DOHH2 (cell line): ENCODE measurements around the gene MAP4K2.

ENCODE experiments used
- EZH2phosphoT487 ChIP-seq: fragments of 200-600 bp; sonication (generic); IDR thresholded peaks from 2 replicates; pipeline ENCODE4 v1.6.1; 2017; ENCODE audit warnings: borderline replicate concordance, mild to moderate bottlenecking, antibody characterized with exemption, low read length, moderate library complexity, mixed read lengths
- TF ChIP-seq, protein P1 (sequence below): fragments of 200-600 bp; sonication (generic); IDR thresholded peaks from one replicate; pipeline ENCODE4 v1.5.1; 2014; ENCODE audit warnings: antibody characterized with exemption, mild to moderate bottlenecking, low read depth, low read length; ENCODE audit not compliant: poor library complexity, severe bottlenecking

DNA sequence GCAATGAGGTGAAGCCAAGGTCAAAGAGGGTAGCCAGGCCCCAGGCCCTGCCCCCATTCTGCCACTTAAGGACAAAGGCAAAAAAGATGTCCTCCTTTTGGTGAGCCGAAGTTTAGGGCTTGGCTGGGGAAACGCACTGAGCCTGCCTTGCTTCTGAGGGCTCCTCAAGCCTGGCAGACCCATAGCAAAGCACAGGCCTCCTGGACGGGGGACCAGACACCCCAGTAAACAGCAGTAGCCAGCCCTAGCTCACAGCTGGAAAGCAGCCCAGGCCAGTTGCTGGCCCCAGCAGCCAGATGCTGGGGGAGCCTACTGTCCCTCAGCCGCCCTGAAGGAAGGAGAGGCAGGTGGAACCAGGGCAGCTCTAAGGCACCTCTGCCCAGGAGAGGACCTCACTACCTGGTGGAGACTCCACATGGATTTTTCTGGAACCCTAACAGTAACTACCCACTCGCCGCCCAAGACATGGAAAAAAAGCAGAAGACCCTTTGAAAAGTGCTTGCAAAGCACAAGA lies 39.4 kb downstream of the MAP4K2 start:
- TF ChIP-seq, protein P1, sequence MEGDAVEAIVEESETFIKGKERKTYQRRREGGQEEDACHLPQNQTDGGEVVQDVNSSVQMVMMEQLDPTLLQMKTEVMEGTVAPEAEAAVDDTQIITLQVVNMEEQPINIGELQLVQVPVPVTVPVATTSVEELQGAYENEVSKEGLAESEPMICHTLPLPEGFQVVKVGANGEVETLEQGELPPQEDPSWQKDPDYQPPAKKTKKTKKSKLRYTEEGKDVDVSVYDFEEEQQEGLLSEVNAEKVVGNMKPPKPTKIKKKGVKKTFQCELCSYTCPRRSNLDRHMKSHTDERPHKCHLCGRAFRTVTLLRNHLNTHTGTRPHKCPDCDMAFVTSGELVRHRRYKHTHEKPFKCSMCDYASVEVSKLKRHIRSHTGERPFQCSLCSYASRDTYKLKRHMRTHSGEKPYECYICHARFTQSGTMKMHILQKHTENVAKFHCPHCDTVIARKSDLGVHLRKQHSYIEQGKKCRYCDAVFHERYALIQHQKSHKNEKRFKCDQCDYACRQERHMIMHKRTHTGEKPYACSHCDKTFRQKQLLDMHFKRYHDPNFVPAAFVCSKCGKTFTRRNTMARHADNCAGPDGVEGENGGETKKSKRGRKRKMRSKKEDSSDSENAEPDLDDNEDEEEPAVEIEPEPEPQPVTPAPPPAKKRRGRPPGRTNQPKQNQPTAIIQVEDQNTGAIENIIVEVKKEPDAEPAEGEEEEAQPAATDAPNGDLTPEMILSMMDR: no peak
- no peak for TF ChIP-seq EZH2phosphoT487
